Stimulated activated CD4-positive, alpha-beta T cell treated with anti-CD3 and anti-CD28 coated beads, Interleukin-4, amount 100 ng/mL, for 1 hour (primary cell): ENCODE measurements around the gene USP17L27.
"Not testable (repeated sequence)": the region's sequence is repeated elsewhere in the genome, so short reads cannot be mapped to it uniquely, and the experiment has no call there.

Experiments
- DNase-seq: peaks from one replicate; pipeline ENCODE4 v3.0.0-alpha.2; 2020

USP17L27 gene, protein sequence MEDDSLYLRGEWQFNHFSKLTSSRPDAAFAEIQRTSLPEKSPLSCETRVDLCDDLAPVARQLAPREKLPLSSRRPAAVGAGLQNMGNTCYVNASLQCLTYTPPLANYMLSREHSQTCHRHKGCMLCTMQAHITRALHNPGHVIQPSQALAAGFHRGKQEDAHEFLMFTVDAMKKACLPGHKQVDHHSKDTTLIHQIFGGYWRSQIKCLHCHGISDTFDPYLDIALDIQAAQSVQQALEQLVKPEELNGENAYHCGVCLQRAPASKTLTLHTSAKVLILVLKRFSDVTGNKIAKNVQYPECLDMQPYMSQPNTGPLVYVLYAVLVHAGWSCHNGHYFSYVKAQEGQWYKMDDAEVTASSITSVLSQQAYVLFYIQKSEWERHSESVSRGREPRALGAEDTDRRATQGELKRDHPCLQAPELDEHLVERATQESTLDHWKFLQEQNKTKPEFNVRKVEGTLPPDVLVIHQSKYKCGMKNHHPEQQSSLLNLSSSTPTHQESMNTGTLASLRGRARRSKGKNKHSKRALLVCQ

DNA sequence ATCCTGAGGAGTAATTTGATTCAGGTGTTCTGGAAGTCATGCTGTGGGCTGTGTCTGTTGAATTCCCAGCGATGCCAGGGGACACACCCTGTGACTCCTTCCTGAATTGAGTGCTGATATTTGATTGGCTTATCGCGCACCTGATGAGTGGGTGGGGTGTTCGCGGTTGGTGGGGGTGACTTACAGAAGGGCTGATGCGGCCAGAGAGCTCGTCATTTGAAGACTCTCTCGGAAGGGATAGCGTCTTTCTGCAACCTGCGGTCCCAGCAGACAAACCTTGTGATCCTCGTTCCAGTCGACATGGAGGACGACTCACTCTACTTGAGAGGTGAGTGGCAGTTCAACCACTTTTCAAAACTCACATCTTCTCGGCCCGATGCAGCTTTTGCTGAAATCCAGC lies at the start of gene USP17L27:
Gene USP17L27 (plus strand): TSS at position 301 of the 400 bp plus-strand sequence. CDS start 0 bp downstream, at position 301.
- not testable (repeated sequence) for DNase-seq

DNA sequence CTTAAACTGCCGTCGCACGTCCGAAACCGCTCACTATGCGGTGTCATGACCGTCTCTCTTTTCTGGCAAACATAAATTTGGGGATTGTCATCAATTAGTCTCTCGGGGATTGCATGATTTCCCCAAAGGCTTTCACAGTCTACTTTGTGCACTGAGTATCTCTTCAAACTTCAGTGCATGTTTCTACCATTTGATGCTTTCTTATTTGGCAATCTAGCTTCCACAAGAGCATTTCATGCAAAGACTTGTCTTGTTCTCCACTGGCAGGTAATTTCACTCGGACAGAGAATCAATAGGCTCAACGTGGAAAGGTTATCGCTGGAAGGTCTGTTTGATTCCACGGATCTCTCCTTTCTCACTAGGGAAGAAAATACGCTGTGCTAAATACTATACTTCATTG lies 19.8 kb upstream of the USP17L27 start:
- not testable (repeated sequence) for DNase-seq

DNA sequence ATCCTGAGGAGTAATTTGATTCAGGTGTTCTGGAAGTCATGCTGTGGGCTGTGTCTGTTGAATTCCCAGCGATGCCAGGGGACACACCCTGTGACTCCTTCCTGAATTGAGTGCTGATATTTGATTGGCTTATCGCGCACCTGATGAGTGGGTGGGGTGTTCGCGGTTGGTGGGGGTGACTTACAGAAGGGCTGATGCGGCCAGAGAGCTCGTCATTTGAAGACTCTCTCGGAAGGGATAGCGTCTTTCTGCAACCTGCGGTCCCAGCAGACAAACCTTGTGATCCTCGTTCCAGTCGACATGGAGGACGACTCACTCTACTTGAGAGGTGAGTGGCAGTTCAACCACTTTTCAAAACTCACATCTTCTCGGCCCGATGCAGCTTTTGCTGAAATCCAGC lies 19.1 kb upstream of the USP17L27 start, which contains the start of gene USP17L24:
Gene USP17L24 (plus strand): TSS at position 301 of the 400 bp plus-strand sequence. CDS start 0 bp downstream, at position 301.
- not testable (repeated sequence) for DNase-seq

DNA sequence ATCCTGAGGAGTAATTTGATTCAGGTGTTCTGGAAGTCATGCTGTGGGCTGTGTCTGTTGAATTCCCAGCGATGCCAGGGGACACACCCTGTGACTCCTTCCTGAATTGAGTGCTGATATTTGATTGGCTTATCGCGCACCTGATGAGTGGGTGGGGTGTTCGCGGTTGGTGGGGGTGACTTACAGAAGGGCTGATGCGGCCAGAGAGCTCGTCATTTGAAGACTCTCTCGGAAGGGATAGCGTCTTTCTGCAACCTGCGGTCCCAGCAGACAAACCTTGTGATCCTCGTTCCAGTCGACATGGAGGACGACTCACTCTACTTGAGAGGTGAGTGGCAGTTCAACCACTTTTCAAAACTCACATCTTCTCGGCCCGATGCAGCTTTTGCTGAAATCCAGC lies 14.3 kb upstream of the USP17L27 start, which contains the start of gene USP17L25:
Gene USP17L25 (plus strand): TSS at position 301 of the 400 bp plus-strand sequence. CDS start 0 bp downstream, at position 301.
- DNase-seq = not testable (repeated sequence)

DNA sequence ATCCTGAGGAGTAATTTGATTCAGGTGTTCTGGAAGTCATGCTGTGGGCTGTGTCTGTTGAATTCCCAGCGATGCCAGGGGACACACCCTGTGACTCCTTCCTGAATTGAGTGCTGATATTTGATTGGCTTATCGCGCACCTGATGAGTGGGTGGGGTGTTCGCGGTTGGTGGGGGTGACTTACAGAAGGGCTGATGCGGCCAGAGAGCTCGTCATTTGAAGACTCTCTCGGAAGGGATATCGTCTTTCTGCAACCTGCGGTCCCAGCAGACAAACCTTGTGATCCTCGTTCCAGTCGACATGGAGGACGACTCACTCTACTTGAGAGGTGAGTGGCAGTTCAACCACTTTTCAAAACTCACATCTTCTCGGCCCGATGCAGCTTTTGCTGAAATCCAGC lies 9.6 kb upstream of the USP17L27 start, which contains the start of gene USP17L26:
Gene USP17L26 (plus strand): TSS at position 301 of the 400 bp plus-strand sequence. CDS start 0 bp downstream, at position 301.
- DNase-seq = not testable (repeated sequence)

DNA sequence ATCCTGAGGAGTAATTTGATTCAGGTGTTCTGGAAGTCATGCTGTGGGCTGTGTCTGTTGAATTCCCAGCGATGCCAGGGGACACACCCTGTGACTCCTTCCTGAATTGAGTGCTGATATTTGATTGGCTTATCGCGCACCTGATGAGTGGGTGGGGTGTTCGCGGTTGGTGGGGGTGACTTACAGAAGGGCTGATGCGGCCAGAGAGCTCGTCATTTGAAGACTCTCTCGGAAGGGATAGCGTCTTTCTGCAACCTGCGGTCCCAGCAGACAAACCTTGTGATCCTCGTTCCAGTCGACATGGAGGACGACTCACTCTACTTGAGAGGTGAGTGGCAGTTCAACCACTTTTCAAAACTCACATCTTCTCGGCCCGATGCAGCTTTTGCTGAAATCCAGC lies 4.8 kb upstream of the USP17L27 start, which contains the start of gene USP17L5:
Gene USP17L5 (plus strand): TSS at position 301 of the 400 bp plus-strand sequence. CDS start 0 bp downstream, at position 301.
- not testable (repeated sequence) for DNase-seq

DNA sequence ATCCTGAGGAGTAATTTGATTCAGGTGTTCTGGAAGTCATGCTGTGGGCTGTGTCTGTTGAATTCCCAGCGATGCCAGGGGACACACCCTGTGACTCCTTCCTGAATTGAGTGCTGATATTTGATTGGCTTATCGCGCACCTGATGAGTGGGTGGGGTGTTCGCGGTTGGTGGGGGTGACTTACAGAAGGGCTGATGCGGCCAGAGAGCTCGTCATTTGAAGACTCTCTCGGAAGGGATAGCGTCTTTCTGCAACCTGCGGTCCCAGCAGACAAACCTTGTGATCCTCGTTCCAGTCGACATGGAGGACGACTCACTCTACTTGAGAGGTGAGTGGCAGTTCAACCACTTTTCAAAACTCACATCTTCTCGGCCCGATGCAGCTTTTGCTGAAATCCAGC lies 4.6 kb downstream of the USP17L27 start, which contains the start of gene USP17L28:
Gene USP17L28 (plus strand): TSS at position 301 of the 400 bp plus-strand sequence. CDS start 0 bp downstream, at position 301.
- not testable (repeated sequence) for DNase-seq

DNA sequence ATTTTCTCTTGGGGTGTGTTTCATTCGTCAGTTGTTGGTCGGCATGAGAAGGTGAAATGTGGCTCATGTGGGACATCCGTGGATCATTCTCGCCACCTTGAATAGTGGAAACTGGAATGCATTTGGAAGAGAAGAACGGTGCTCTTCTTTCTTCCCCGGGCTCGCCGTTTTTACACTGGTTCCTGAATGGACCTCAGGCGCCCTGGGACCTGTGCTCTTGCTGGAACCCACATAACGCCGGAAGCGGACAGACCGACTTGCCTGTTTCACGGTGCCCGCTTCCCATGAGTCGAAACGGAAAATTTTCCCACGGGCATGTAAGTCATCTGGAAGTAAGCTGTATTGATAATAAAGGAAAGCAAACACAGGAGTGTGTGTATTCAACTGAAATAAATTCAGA lies 6.9 kb downstream of the USP17L27 start:
- not testable (repeated sequence) for DNase-seq

DNA sequence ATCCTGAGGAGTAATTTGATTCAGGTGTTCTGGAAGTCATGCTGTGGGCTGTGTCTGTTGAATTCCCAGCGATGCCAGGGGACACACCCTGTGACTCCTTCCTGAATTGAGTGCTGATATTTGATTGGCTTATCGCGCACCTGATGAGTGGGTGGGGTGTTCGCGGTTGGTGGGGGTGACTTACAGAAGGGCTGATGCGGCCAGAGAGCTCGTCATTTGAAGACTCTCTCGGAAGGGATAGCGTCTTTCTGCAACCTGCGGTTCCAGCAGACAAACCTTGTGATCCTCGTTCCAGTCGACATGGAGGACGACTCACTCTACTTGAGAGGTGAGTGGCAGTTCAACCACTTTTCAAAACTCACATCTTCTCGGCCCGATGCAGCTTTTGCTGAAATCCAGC lies 9.4 kb downstream of the USP17L27 start, which contains the start of gene USP17L29:
Gene USP17L29 (plus strand): TSS at position 301 of the 400 bp plus-strand sequence. CDS start 0 bp downstream, at position 301.
- DNase-seq = not testable (repeated sequence)

DNA sequence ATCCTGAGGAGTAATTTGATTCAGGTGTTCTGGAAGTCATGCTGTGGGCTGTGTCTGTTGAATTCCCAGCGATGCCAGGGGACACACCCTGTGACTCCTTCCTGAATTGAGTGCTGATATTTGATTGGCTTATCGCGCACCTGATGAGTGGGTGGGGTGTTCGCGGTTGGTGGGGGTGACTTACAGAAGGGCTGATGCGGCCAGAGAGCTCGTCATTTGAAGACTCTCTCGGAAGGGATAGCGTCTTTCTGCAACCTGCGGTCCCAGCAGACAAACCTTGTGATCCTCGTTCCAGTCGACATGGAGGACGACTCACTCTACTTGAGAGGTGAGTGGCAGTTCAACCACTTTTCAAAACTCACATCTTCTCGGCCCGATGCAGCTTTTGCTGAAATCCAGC lies 18.9 kb downstream of the USP17L27 start, which contains the start of gene USP17L30:
Gene USP17L30 (plus strand): TSS at position 301 of the 400 bp plus-strand sequence. CDS start 0 bp downstream, at position 301.
- not testable (repeated sequence) for DNase-seq

DNA sequence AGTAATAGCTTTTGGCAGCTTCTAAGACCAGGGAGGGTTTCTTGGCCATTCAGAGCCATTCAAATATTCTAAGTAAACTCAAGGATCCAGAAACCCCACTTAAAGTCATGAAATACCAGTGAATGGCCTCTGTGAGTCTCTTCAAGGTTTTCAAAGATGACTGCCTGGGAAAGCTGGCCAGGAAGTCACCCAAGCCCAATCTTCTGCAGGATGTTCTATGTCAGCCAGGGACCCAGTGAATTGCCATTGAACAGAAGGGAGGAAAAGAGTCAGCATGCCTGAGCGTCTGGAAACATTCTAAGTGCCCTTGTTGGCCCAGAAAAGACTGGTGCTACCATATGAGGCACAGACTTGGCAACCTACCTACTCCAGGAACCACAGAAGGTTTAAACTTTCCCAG lies 35.9 kb downstream of the USP17L27 start:
- not testable (repeated sequence) for DNase-seq

DNA sequence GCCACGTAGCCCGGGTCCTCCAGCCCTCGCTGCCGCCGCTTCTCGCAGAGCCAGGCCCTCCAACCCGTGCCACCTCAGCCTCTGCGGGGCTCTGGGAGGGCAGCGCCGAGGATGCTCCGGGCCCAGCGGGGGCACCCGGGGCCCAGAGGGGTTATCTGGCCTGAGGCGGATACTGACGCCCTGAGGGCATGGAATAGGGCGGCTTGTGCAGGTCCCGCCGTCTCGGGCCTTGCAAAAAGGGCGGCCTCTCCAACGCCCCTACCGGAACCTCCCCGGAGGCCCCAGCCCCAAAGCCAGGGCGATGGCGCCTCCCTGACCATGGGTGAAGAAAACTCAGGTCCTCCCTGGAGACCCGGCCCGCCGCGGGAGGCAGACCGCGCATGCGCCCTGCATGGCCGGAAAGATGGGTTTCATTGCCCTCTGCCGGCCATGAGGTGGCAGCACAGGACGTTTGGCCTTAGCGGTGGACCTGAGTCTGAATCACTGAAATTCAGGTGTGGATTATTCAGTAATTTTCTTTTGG lies 37.1 kb downstream of the USP17L27 start:
- peak; percentile 58 for DNase-seq

DNA sequence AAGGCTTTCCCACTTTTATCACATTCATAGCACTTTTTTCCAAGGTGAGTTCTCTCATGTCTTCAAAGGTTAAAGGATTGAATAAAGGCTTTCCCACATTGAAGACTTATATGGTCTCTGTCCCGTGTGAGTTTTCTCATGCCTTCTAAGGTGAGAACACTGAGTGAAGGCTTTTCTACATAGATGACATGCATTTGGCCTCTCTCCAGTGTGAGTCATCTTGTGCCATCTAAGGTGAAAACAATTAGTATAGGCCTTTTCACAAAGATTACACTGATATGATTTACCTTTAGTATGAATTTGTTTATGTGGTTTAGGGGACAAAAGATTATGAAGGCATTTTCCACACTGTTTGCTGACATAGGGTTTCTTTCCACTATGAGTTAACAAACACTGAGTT lies 40.2 kb downstream of the USP17L27 start:
- DNase-seq = no peak

DNA sequence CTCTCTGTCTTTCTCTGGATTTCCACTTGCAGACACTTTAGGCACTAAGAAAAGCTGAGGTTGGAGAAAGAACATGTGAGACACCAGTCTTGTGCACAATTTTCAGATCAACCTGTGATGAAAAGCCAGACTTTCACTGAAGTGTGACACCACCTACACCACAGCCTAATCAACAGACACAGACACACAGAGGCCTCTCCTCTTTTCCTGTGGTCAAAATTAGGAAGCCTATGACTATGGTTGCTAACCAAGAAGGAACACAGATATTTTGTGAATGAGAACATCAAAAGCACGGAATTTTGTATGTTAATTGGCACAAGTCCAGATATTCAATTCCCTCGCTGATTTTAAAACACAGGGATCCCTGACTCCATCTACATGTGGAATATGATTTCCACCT lies 45.1 kb downstream of the USP17L27 start:
- not testable (repeated sequence) for DNase-seq
